ENCODE data around the gene CHRNB2. TPM values are rescaled to one million over a fixed set of nuclear protein-coding genes. Genes with fewer than 3 reads are reported as not detected.

CHRNB2 gene, protein sequence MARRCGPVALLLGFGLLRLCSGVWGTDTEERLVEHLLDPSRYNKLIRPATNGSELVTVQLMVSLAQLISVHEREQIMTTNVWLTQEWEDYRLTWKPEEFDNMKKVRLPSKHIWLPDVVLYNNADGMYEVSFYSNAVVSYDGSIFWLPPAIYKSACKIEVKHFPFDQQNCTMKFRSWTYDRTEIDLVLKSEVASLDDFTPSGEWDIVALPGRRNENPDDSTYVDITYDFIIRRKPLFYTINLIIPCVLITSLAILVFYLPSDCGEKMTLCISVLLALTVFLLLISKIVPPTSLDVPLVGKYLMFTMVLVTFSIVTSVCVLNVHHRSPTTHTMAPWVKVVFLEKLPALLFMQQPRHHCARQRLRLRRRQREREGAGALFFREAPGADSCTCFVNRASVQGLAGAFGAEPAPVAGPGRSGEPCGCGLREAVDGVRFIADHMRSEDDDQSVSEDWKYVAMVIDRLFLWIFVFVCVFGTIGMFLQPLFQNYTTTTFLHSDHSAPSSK
- total RNA-seq, result under 0.01 and 0.13 TPM in 2 replicates

DNA sequence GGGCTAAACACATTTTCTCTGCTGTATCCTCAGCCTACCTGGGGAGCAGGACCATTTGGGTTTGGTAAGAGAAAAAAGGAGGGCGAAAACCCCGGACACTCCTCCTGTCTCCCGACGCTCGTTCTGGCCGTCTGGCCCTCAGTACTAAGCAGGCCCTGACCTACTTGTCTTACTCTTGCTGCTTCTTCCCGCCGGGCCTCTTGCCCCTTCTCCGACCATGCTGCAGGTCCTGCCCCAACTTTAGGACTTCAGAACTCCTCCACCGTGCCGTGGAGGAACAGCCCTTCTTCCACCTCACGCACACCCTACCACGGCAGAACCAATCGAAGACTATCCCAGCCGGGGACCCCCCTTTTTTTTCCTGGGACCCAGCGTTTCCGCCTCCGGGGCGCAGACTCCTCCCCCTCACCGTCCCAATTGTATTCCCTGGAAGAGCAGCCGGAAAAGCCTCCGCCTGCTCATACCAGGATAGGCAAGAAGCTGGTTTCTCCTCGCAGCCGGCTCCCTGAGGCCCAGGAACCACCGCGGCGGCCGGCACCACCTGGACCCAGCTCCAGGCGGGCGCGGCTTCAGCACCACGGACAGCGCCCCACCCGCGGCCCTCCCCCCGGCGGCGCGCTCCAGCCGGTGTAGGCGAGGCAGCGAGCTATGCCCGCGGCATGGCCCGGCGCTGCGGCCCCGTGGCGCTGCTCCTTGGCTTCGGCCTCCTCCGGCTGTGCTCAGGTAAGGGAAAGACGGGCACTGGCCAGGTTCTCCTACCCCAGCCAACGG is at the start of gene CHRNB2:
TSS of gene CHRNB2 (plus strand) at position 393 of the 771 bp plus-strand sequence. CDS start at position 660, 267 bp downstream.

DNA sequence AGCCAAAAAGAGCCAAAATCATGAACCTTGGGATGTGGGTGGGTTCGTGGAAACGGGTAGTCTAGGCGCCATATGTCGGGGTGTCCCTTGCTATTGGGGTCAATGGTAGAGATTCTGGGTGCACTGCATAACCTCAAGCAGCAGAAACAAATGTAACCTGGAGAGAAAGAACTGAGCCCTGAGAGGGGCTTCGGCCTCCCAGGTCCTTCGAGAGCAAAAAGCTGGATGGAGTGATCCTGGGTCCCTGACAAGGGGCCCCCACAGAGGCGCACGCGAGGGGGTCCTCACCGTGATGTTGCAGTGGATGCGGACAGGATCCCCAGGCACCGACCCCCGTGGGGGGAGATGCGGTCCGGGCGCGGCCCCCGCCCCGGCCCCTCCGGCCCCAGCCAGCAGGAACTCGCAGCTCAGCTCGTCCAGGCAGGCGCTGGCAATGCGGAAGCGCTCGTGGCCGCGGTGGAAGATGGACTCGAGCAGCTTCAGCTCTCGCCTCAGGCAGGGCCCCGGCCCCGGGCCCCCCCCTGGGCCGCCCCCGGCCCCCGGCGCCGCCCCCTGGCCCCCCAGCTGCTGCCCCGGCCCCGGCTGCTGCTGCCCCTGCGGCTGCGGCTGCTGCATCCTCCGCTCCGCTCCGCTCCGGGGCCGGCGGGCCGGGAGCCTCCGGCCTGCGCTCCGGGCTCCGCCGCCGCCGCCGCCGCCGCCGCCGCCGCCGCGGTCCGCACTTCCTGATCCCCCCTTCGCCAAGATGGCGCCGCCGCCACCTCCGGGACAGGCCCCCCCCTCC is 9.4 kb upstream of the CHRNB2 start, which contains the start of gene UBE2Q1:
TSS of gene UBE2Q1 (minus strand) at position 724 of the 781 bp plus-strand sequence. CDS start at position 615, 109 bp downstream.

DNA sequence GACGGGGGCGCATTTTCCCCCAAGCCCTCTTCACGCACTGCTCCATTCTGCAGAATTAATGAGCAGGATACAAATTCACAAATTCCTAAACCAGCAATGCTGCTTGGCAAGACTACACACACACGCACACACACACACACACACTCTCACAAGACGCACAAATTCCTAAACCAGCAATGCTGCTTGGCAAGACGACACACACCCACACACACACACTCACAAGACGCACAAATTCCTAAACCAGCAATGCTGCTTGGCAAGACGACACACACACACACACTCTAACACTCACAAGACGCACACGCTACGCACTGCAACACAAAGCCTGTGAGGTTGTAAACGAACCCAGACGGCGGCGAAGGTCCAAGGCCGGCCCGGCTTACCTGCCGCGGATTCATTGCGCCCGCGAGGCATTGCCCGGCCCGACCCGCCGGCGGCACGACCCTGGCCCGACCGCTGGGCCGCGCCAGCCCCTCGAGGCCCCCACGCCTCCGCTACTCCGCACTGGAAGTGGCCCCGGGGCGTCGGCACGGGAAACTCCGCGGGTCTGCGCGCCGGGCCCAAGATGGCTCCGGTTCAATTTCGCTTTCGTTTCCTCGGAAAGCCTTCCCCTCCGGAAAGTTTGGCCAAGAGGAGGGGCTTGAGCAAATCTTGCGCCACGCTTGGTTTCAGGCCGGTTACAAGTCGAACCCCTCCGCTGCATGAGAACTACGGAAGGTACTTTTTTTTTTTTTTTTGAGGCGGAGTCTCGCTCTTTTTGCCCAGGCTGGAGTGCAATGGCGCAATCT is 40.2 kb downstream of the CHRNB2 start, which contains the start of gene ADAR:
TSS of gene ADAR (minus strand) at position 578 of the 788 bp plus-strand sequence. CDS start at position 398, 180 bp downstream.

Other genes starting within 250 kb of the CHRNB2 start
- 0.13 TPM in 1 of 2 replicates, not detected in the other for gene AQP10, start 246.7 kb upstream of the CHRNB2 start, total RNA-seq
- gene ATP8B2, start 242.3 kb upstream of the CHRNB2 start, total RNA-seq, result 70.7 and 97.6 TPM in 2 replicates
- gene IL6R, start 162.4 kb upstream of the CHRNB2 start, total RNA-seq, result 10.2 and 12.3 TPM in 2 replicates
- gene TDRD10, start 65.6 kb upstream of the CHRNB2 start, total RNA-seq, result 2.9 and 4.0 TPM in 2 replicates
- gene SHE, start 65.4 kb upstream of the CHRNB2 start, total RNA-seq, result 77.0 and 88.4 TPM in 2 replicates
- gene UBE2Q1, start 9.1 kb upstream of the CHRNB2 start, total RNA-seq, result 42.9 and 47.1 TPM in 2 replicates
- 141 and 148 TPM in 2 replicates for gene ADAR, start 40.4 kb downstream of the CHRNB2 start, total RNA-seq